Activated B cell treated with CpG ODN at 0.5 μM for 24 hours (primary cell): ENCODE measurements around the gene CERK. TPM values are rescaled to one million over a fixed set of nuclear protein-coding genes. Genes with fewer than 3 reads are reported as not detected.
A peak's percentile ranks its signal among the peaks of the same experiment; 100 is the strongest.
"Not testable (repeated sequence)": the region's sequence is repeated elsewhere in the genome, so short reads cannot be mapped to it uniquely, and the experiment has no call there.

Experiments
- ATAC-seq: fragments of 200-7000 bp; cut with Tn5 transposase; one replicate; pipeline ENCODE4 v1.10.0; 2021; ENCODE audit warnings: low read depth, mild to moderate bottlenecking, moderate library complexity
- CTCF ChIA-PET: fragments of 350-600 bp; sonication (Branson Sonifier 250); formaldehyde crosslinking; loops from one replicate; lab custom pipeline; 2021; ENCODE audit warnings: antibody characterized with exemption; lab: Charles Lee
- POLR2A ChIA-PET: fragments of 350-600 bp; sonication (Branson Sonifier 250); formaldehyde crosslinking; loops from one replicate; lab custom pipeline; 2021; ENCODE audit warnings: antibody characterized with exemption; lab: Charles Lee
- DNase-seq: peaks from one replicate; pipeline ENCODE4 v3.0.0; 2022
- H3K27ac Mint-ChIP-seq: one replicate; pipeline ENCODE4 v1.8.0; 2020; ENCODE audit warnings: mixed read lengths
- H3K27me3 Mint-ChIP-seq: one replicate; pipeline ENCODE4 v1.8.0; 2021; ENCODE audit warnings: mixed read lengths
- H3K36me3 Mint-ChIP-seq: one replicate; pipeline ENCODE4 v1.8.0; 2021; ENCODE audit warnings: low read depth, mixed read lengths
- H3K4me1 Mint-ChIP-seq: one replicate; pipeline ENCODE4 v1.8.0; 2021; ENCODE audit warnings: mixed read lengths
- H3K4me3 Mint-ChIP-seq: one replicate; pipeline ENCODE4 v1.8.0; 2020; ENCODE audit warnings: mild to moderate bottlenecking, mixed read lengths
- H3K9me3 Mint-ChIP-seq: one replicate; pipeline ENCODE4 v1.8.0; 2020; ENCODE audit warnings: mixed read lengths
- intact Hi-C: fragments of 100-400 bp; cut with micrococcal nuclease; formaldehyde crosslinking; loops from one replicate; pipeline ENCODE4 v1.15.1; 2024
- total RNA-seq: library from RNA; stranded (reverse); gene quantifications from 2 replicates; pipeline ENCODE4 v1.2.3, GENCODE V29; 2022
- TF ChIP-seq, protein P1 (sequence below): fragments of 200-600 bp; IDR thresholded peaks from one replicate; pipeline ENCODE4 v1.8.0; 2022; ENCODE audit warnings: antibody characterized with exemption, mild to moderate bottlenecking

Gene CERK, protein sequence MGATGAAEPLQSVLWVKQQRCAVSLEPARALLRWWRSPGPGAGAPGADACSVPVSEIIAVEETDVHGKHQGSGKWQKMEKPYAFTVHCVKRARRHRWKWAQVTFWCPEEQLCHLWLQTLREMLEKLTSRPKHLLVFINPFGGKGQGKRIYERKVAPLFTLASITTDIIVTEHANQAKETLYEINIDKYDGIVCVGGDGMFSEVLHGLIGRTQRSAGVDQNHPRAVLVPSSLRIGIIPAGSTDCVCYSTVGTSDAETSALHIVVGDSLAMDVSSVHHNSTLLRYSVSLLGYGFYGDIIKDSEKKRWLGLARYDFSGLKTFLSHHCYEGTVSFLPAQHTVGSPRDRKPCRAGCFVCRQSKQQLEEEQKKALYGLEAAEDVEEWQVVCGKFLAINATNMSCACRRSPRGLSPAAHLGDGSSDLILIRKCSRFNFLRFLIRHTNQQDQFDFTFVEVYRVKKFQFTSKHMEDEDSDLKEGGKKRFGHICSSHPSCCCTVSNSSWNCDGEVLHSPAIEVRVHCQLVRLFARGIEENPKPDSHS
- 13.8 and 16.9 TPM in 2 replicates for total RNA-seq

DNA sequence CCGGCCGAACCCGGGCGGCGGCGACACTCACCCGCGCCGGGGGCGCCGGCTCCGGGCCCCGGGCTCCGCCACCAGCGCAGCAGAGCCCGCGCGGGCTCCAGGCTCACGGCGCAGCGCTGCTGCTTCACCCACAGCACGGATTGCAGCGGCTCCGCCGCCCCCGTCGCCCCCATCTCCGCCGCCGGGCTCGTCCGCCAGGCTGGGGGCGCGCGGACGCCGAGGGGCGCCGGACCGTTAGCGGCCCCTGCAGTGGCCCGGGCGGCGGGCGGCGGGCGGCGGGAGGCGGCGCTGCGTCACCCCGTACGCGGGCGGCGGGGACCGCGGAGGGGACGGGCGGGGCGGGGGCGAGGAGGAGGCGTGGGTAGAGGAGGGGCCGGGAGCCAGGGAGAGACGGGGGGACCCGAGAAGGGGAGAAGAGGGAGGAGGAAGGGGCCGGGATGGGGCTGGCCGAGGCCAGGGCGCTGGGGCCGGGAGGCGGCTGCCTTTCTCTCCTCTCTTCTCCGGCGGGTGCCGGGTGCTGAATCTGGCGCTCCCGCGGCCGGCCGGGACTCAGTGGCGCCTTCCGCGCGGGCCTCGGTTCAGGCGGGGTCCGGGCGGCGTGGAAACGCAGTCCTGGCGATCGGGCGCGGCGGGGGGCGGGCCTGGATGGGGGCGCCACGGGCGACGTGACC is at the start of gene CERK:
CERK (minus strand) TSS at position 277 of the 671 bp plus-strand sequence; CDS start at position 173, 104 bp downstream.
- ChIA-PET POLR2A (interaction anchor here (0.9 to 3.3 kb wide), 5 partner anchors 21 to 151 kb away, joined by 3 to 28 read pairs (median 6); partner anchors contain the start of gene TBC1D22A), CTCF (interaction anchor here (1.3 to 2.9 kb wide), 5 partner anchors 21 to 175 kb away, joined by 3 to 25 read pairs (median 11); partner anchors contain the start of gene TBC1D22A)
- intact Hi-C loops: loop anchor here (1.0 to 10.0 kb wide), 6 partner anchors 24 to 1755 kb away; partner anchors contain the start of genes PPARA and TBC1D22A
- DNase-seq (peak; percentile 61), ATAC-seq (peak; percentile 51)
- H3K4me3 Mint-ChIP-seq: peak within 1 kb of the TSS; percentile 89
- H3K27ac Mint-ChIP-seq: peak within 1 kb of the TSS; percentile 82
- H3K27me3 Mint-ChIP-seq: no peaks in the 10 kb centered on the region
- H3K9me3 Mint-ChIP-seq: no peaks in the 10 kb centered on the region
- TF ChIP-seq, protein P1, sequence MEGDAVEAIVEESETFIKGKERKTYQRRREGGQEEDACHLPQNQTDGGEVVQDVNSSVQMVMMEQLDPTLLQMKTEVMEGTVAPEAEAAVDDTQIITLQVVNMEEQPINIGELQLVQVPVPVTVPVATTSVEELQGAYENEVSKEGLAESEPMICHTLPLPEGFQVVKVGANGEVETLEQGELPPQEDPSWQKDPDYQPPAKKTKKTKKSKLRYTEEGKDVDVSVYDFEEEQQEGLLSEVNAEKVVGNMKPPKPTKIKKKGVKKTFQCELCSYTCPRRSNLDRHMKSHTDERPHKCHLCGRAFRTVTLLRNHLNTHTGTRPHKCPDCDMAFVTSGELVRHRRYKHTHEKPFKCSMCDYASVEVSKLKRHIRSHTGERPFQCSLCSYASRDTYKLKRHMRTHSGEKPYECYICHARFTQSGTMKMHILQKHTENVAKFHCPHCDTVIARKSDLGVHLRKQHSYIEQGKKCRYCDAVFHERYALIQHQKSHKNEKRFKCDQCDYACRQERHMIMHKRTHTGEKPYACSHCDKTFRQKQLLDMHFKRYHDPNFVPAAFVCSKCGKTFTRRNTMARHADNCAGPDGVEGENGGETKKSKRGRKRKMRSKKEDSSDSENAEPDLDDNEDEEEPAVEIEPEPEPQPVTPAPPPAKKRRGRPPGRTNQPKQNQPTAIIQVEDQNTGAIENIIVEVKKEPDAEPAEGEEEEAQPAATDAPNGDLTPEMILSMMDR: no peak
- H3K4me1 Mint-ChIP-seq: peaks cover 42% of the 10 kb centered on the region
- no peaks in the 10 kb centered on the region for H3K36me3 Mint-ChIP-seq

DNA sequence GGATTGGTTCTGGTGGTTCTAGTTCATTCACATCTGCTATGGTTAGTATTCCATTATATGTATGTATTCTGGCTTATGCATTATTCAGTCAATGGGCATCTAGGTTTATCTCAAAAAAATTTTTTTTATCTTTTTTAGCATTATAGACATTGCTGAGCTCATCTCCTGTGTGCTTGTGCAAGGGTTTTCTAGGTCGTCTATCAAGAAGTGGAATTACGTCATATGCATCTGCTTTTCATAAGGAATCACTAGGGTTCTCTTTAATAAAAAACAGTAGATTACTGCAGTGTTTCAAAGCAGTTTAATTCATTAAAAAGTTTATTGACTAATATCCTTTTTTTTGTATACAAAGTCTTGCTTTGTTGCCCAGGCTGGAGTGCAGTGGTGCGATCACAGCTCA is 45.7 kb upstream of the CERK start:
- POLR2A ChIA-PET: interaction anchor here (1.0 kb wide), 1 partner anchor 20 kb away, joined by 3 read pairs; the partner anchor contains the start of gene TBC1D22A
- H3K27ac Mint-ChIP-seq: no peak overlapping the region
- CTCF ChIA-PET: no interaction called here

DNA sequence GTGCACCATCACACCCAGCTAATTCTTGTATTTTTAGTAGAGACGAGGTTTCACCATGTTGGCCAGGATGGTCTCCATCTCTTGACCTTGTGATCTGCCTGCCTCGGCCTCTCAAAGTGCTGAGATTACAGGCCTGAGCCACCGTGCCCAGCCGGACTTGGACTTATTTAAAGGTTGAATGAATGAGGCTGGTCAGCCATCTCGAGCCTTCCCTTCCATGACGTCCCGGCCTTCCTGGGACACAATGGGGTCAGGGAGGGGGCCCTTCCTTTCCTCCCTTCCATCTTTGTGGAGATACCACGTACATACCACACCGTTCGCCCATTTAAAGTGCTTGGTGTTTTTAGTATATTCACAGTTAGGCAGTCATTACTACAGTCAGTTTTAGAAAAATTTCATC is 44.1 kb upstream of the CERK start:
- H3K4me3 Mint-ChIP-seq, H3K9me3 Mint-ChIP-seq, ATAC-seq, H3K27me3 Mint-ChIP-seq, intact Hi-C loops, DNase-seq, CTCF ChIA-PET, POLR2A ChIA-PET: not testable (repeated sequence)
- peaks cover 36% of the 10 kb centered on the region for H3K36me3 Mint-ChIP-seq
- peak overlapping the region; percentile 14 for H3K27ac Mint-ChIP-seq
- H3K4me1 Mint-ChIP-seq: peaks cover 86% of the 10 kb centered on the region

More for the DNA sequence above, 45.7 kb upstream of the CERK start:
- H3K36me3 Mint-ChIP-seq: peaks cover 50% of the 10 kb centered on the region
- intact Hi-C loops: no loop called here
- peaks cover 86% of the 10 kb centered on the region for H3K4me1 Mint-ChIP-seq
- no peaks in the 10 kb centered on the region for H3K27me3 Mint-ChIP-seq
- TF ChIP-seq, protein P1: no peak
- no peak overlapping the region for H3K4me3 Mint-ChIP-seq
- DNase-seq (no peak), ATAC-seq (no peak)
- no peaks in the 10 kb centered on the region for H3K9me3 Mint-ChIP-seq

GRCh38 chr22:46781291-46781690 is 43.2 kb upstream of the CERK start:
- POLR2A ChIA-PET: interaction anchor here (0.7 to 1.3 kb wide), 4 partner anchors 10 to 18 kb away, joined by 3 to 7 read pairs (median 6); no protein-coding TSS in a partner anchor

GRCh38 chr22:46780453-46780852 is 42.4 kb upstream of the CERK start:
- DNase-seq: no peak

More at GRCh38 chr22:46781291-46781690, 43.2 kb upstream of the CERK start:
- TF ChIP-seq, protein P1: no peak
- ATAC-seq (no peak), DNase-seq (no peak)
- no peaks in the 10 kb centered on the region for H3K9me3 Mint-ChIP-seq
- peaks cover 89% of the 10 kb centered on the region for H3K4me1 Mint-ChIP-seq
- no peaks in the 10 kb centered on the region for H3K27me3 Mint-ChIP-seq
- CTCF ChIA-PET: interaction anchor here (1.1 kb wide), 1 partner anchor 22 kb away, joined by 5 read pairs; no protein-coding TSS in a partner anchor
- intact Hi-C loops: no loop called here
- no peak overlapping the region for H3K4me3 Mint-ChIP-seq
- peak overlapping the region; percentile 56 for H3K27ac Mint-ChIP-seq
- H3K36me3 Mint-ChIP-seq: peaks cover 33% of the 10 kb centered on the region

More at GRCh38 chr22:46780453-46780852, 42.4 kb upstream of the CERK start:
- TF ChIP-seq, protein P1: no peak
- ChIA-PET CTCF (interaction anchor here (0.7 to 1.1 kb wide), 3 partner anchors 11 to 24 kb away, joined by 3 to 5 read pairs (median 4); no protein-coding TSS in a partner anchor), POLR2A (interaction anchor here (1.3 to 1.6 kb wide), 4 partner anchors 10 to 17 kb away, joined by 3 to 7 read pairs (median 5); no protein-coding TSS in a partner anchor)
- Mint-ChIP-seq H3K4me3 (peak overlapping the region; percentile 7), H3K9me3 (no peaks in the 10 kb centered on the region), H3K27me3 (no peaks in the 10 kb centered on the region), H3K27ac (no peak overlapping the region), H3K4me1 (peaks cover 91% of the 10 kb centered on the region), H3K36me3 (peaks cover 32% of the 10 kb centered on the region)
- intact Hi-C loops: no loop called here
- no peak for ATAC-seq
